ENCODE data around the gene CYSRT1. TPM values are rescaled to one million over a fixed set of nuclear protein-coding genes. Genes with fewer than 3 reads are reported as not detected.
A peak's percentile ranks its signal among the peaks of the same experiment; 100 is the strongest.
"Not testable (repeated sequence)": the region's sequence is repeated elsewhere in the genome, so short reads cannot be mapped to it uniquely, and the experiment has no call there.

CYSRT1 gene
- total RNA-seq, 2 experiments from 2014 or later = 0.45 to 0.55 TPM

DNA sequence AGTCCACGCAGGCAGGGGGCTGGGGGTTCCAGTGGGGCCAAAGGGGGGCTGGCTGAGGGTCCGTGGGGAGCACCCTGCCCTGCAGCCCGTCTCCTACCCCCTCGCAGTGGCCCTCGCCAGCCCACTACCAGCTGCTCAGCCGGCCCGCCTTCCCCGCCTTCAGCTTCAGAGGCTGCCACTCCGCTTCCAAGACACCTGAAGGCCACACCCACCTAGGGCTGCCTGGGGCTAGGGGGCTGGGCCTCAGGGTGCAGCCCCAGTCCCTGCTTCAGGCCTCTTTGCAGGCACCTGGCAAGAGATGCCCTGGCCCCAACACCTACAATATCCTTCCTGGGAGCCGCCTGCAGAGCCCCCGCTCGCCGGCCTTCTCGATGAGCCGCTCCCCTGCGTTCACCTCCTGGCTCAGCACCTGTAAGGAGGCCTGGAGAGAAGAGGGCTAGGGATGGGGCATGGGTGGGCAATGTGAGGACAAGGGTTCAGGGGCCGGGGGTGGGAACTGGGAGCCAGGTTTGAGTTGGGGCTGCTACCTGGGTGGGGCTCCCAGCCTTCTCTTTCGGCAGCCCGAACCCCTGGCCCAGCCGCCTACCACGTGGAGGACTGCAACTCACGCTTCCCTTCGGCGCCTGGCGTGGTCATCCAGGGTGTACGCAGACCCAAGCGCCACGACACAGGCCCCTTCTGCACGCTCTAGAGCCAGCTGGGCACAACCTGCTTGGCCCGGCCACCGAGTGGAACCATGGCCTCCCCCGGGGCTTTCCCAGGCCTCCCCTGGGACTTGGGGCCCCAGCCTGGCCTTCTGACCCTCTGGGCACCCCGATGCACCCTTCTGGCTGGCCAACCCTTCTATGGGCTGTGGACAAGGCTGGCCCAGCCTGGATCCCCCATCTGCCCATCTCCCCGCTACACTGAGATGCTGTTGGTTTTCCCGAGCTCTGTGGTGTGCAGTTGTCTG is 27.9 kb downstream of the CYSRT1 start:
- POLR2A ChIA-PET = interaction anchor here (2.0 to 7.2 kb wide), 2 partner anchors 10 to 29 kb away, joined by 9 to 171 read pairs; partner anchors contain the start of genes CYSRT1, RNF208 and TUBB4B
- Mint-ChIP-seq H3K27ac (no peak overlapping the region), H3K4me3 (no peak overlapping the region), H3K36me3 (no peaks in the 10 kb centered on the region), H3K9me3 (no peaks in the 10 kb centered on the region), H3K27me3 (no peaks in the 10 kb centered on the region), H3K4me1 (peaks cover 5% of the 10 kb centered on the region)
- ATAC-seq (ENCODE audit: low read depth) (no peak), DNase-seq (peak; percentile 32)

DNA sequence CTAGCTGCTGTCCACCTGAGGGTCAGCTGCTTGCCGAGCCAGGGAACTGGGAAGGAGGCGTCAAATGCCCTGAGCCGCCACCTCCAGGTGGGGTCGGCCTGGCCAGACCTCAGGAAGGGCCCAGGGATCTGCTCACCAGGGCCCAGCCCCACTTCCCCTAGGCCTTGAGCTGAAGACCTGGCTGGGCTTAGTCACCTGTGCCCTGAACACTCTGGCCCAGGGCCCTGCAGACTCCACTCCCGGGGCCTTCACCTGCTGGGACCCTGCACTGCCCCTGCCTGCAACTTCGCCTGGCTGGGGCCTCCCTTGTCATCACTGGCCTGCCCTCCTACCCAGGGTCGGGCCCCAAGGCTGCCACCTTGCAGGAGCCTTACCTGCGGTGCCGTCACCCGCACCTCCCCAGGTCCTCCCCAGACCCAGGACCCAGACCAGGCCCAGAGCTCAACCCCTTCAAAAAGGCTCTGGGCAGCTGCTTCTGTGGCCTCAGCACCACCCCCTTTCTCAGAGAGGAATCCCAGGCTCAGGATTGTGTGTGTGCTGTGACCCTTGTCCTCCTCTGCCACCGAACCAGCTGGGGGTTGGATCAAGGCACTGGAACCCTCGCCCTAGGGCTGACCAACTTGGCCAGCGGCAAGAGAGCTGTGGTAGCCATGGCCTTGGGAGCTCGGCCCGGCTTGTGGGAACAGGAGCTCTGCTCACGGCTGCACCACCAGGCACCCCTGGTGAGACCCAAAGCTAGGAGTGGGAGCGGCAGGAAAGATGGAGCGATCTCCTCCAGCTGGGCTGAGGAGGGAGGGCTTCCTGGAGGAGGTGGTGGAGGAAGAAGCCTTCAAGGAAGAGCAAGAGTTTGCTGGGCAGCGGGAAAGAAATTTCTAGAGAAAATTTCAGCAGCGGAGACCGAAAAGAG is 29.0 kb downstream of the CYSRT1 start:
- H3K4me3 Mint-ChIP-seq = peak overlapping the region; percentile 79
- POLR2A ChIA-PET = interaction anchor here (0.5 to 7.2 kb wide), 10 partner anchors 11 to 169 kb away, joined by 3 to 171 read pairs (median 7); partner anchors contain the start of genes CYSRT1, EXD3, MAN1B1 and NOXA1
- DNase-seq (peak; percentile 38), ATAC-seq (ENCODE audit: low read depth) (no peak)
- H3K9me3 Mint-ChIP-seq = no peaks in the 10 kb centered on the region
- peaks cover 5% of the 10 kb centered on the region for H3K4me1 Mint-ChIP-seq
- peak overlapping the region; percentile 64 for H3K27ac Mint-ChIP-seq
- no peaks in the 10 kb centered on the region for H3K36me3 Mint-ChIP-seq
- H3K27me3 Mint-ChIP-seq = no peaks in the 10 kb centered on the region

DNA sequence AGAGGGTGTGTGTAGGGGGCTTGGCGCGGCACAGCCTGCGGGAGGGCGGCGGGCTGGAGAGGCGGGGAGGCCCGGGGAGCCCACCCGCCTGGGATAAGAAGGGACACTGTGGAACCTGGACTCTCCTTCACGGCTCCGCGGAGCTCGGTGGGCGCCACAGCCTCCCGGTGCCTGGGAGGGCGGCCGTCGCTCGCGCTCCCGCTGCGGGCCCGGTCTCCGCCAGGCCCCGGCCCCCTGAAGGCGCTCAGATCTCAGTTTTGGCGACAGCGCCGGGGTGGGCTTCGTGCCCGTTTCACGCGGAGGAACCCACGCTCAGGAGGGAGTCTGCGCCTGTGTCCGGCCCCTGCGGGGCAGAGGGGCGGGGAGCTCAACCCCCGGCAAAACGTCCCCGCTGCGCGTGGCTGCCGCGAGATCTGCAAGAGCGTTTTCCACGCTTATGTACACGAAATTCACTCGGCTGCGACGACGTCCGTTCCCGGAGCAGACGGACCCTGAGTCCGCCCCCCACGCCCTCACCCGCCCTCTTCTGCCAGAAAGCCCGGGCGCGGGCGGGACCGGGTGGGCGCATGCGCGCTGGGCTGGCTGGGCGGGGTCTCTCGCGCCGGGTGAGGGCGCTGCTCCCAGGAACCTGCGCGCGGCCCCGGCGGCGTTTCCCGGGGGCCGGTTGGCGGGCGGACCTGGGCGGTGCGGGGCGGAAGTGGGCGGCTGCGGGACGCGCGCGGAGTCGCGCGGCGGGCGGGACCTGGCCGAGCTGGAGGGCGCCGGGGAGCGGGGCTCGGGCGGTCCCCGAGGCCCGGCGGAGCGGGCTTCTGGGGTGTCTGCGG is 29.9 kb downstream of the CYSRT1 start, which contains the start of gene NELFB:
Gene NELFB, plus strand, starts transcription at position 704 of the 824 bp plus-strand sequence.
- Mint-ChIP-seq H3K27ac (peak within 1 kb of the TSS; percentile 76), H3K9me3 (no peaks in the 10 kb centered on the region), H3K4me3 (peak within 1 kb of the TSS; percentile 91), H3K4me1 (peaks cover 5% of the 10 kb centered on the region), H3K27me3 (no peaks in the 10 kb centered on the region), H3K36me3 (peaks cover 2% of the 10 kb centered on the region)
- ATAC-seq (ENCODE audit: low read depth) (peak; percentile 88), DNase-seq (peak; percentile 100)
- POLR2A ChIA-PET = interaction anchor here (0.5 to 7.2 kb wide), 10 partner anchors 12 to 169 kb away, joined by 3 to 171 read pairs (median 7); partner anchors contain the start of genes CYSRT1, EXD3, MAN1B1 and NDOR1

DNA sequence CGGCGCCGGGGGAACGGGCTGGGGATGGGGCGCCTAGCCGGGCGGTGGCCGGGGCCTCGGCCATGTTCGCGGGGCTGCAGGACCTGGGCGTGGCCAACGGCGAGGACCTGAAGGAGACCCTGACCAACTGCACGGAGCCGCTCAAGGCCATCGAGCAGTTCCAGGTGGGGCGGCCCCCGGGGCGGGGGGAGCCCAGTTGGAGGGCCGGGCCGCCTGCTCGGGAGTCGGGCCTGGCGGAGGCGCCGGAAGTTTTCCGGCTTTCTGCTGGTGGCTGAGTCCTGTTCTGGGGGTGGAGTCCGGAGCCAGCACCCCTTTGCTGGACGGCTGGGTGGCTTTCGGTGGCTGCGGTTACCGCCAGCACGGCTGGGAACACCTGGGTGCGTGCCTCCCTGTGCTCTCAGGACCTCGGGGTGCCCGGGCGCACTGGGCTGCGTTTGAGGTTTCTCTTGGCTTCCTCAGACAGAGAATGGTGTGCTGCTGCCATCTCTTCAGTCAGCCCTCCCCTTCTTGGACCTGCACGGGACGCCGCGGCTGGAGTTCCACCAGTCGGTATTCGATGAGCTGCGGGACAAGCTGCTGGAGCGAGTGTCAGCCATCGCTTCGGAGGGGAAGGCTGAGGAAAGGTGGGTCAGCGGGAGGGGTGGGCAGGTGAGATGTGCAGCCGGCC is 30.6 kb downstream of the CYSRT1 start:
- H3K4me3 Mint-ChIP-seq = peak overlapping the region; percentile 91
- H3K27ac Mint-ChIP-seq = peak overlapping the region; percentile 76
- POLR2A ChIA-PET = interaction anchor here (0.8 to 7.2 kb wide), 11 partner anchors 13 to 187 kb away, joined by 3 to 171 read pairs (median 4); partner anchors contain the start of genes EXD3, MAN1B1, NDOR1 and NOXA1
- peaks cover 5% of the 10 kb centered on the region for H3K4me1 Mint-ChIP-seq
- H3K36me3 Mint-ChIP-seq = peaks cover 2% of the 10 kb centered on the region
- no peaks in the 10 kb centered on the region for H3K27me3 Mint-ChIP-seq
- ATAC-seq (ENCODE audit: low read depth) (peak; percentile 29), DNase-seq (no peak)
- H3K9me3 Mint-ChIP-seq = no peaks in the 10 kb centered on the region

DNA sequence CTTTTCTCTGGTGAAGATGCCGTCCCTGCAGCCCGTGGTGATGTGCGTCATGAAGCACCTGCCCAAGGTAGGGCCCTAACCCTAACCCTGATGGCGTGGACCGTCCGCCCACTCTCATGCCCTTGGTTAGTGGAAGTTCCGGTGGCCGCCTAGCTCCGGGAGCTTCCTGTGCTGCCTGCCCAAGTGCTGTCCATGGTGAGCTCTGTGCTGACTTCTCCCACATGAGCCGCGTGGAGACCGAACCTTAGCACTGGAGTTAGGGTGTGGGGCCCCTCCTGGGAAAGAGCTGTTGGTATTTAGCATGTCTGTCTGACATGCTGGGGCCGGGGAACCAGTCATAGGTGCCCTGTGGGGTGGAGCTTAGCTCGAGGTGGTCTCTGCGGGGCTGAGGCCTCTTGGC is 31.4 kb downstream of the CYSRT1 start:
- ATAC-seq (ENCODE audit: low read depth) (no peak), DNase-seq (no peak)
- Mint-ChIP-seq H3K4me1 (peaks cover 5% of the 10 kb centered on the region), H3K4me3 (peak overlapping the region; percentile 91), H3K9me3 (no peaks in the 10 kb centered on the region), H3K27me3 (no peaks in the 10 kb centered on the region), H3K27ac (no peak overlapping the region), H3K36me3 (peaks cover 2% of the 10 kb centered on the region)
- POLR2A ChIA-PET = interaction anchor here (0.8 to 7.2 kb wide), 6 partner anchors 13 to 188 kb away, joined by 3 to 171 read pairs (median 3); partner anchors contain the start of genes NDOR1, TMEM203 and TUBB4B

DNA sequence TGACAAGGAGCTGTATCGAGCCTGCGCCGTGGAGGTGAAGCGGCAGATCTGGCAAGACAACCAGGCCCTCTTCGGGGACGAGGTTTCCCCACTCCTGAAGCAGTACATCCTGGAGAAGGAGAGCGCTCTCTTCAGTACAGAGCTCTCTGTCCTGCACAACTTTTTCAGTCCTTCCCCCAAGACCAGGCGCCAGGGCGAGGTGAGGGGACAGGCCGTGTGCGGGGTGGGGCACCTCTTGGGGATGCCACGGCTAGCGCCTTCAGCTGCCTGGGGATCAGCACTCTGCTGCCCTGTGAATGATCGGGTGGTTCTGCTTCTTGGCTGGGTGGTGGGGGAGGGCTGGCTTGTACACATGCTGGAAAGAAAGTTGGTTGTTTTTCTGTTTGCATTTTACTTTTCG is 31.9 kb downstream of the CYSRT1 start:
- H3K27ac Mint-ChIP-seq = no peak overlapping the region
- H3K9me3 Mint-ChIP-seq = no peaks in the 10 kb centered on the region
- no peaks in the 10 kb centered on the region for H3K27me3 Mint-ChIP-seq
- H3K4me1 Mint-ChIP-seq = peaks cover 5% of the 10 kb centered on the region
- H3K36me3 Mint-ChIP-seq = peaks cover 4% of the 10 kb centered on the region
- H3K4me3 Mint-ChIP-seq = peak overlapping the region; percentile 91
- ATAC-seq (ENCODE audit: low read depth) (no peak), DNase-seq (no peak)
- POLR2A ChIA-PET = interaction anchor here (0.7 to 7.2 kb wide), 4 partner anchors 14 to 409 kb away, joined by 3 to 171 read pairs (median 4); partner anchors contain the start of gene TUBB4B

DNA sequence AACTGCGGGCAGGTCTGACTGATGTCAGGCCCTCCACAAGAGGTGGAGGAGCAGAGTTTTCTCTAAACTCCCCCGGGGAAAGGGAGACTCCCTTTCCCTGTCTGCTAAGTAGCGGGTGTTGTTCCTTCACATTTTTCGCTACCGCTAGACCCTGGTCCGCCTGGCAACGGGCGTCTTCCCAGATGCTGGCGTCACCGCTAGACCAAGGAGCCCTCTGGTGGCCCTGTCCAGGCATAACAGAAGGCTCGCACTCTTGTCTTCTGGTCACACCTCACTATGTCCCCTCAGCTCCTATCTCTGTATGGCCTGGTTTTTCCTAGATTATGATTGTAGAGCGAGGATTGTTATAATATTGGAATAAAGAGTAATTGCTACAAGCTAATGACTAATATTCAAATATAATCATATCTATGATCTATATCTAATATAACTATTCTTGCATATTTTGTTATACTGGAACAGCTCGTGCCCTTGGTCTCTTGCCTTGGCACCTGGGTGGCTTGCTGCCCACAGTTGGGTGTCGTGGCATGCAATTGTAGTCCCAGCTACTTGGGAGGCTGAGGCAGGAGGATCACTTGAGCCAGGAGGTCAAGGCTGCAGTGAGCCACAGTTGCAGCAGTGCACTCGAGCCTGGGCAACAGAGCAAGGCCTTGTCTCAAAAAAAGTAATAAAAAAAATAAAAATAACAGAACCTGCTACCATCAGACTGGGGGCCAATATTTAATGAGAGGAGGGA is 37.4 kb downstream of the CYSRT1 start:
- POLR2A ChIA-PET = interaction anchor here (1.1 kb wide), 1 partner anchor 20 kb away, joined by 3 read pairs; no protein-coding TSS in a partner anchor
- not testable (repeated sequence) for H3K36me3 Mint-ChIP-seq; H3K27me3 Mint-ChIP-seq; H3K9me3 Mint-ChIP-seq; H3K4me1 Mint-ChIP-seq; H3K27ac Mint-ChIP-seq; ATAC-seq (ENCODE audit: low read depth); H3K4me3 Mint-ChIP-seq
- peak; percentile 36 for DNase-seq

DNA sequence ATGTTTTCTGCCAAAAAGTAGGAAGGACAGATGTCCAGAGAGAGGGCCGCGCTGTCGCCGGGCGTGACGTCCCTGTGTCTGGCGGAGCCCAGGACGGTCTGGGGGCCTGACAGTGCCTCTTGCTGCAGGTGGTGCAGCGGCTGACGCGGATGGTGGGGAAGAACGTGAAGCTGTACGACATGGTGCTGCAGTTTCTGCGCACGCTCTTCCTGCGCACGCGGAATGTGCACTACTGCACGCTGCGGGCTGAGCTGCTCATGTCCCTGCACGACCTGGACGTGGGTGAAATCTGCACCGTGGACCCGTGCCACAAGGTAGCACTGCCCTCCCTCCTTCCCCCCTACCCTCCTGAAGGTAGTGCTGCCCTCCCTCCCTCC is 37.9 kb downstream of the CYSRT1 start:
- POLR2A ChIA-PET = no interaction called here
- H3K36me3 Mint-ChIP-seq = peaks cover 11% of the 10 kb centered on the region

DNA sequence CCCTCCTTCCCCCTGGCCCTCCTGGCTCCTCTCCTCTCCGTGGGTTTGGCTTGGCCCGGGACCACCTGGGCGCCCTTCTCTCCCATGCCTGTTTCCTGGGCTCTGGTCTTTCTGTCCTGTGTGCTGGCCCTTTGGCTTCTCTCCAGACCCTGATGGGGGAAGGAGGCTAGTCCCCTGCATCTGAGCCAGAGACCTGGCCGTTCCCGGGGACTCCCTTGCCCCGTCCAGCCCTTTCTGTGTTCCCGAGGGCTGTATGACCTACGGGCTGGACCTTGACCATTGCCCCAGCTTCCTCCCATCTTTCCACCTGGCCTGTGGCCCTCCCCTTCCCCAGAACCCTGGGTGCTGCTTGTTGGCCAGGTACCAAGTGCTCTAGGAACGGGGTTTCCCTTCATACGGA is 38.5 kb downstream of the CYSRT1 start:
- no peak overlapping the region for H3K4me3 Mint-ChIP-seq
- POLR2A ChIA-PET = no interaction called here
- no peak for DNase-seq
- H3K27ac Mint-ChIP-seq = no peak overlapping the region
- ATAC-seq (ENCODE audit: low read depth) = no peak
- no peaks in the 10 kb centered on the region for H3K27me3 Mint-ChIP-seq
- peaks cover 4% of the 10 kb centered on the region for H3K4me1 Mint-ChIP-seq
- peaks cover 15% of the 10 kb centered on the region for H3K36me3 Mint-ChIP-seq
- no peaks in the 10 kb centered on the region for H3K9me3 Mint-ChIP-seq

More for the DNA sequence above, 37.9 kb downstream of the CYSRT1 start:
- ATAC-seq (ENCODE audit: low read depth) (no peak), DNase-seq (no peak)
- Mint-ChIP-seq H3K4me1 (peaks cover 4% of the 10 kb centered on the region), H3K9me3 (no peaks in the 10 kb centered on the region), H3K27ac (no peak overlapping the region), H3K27me3 (no peaks in the 10 kb centered on the region), H3K4me3 (no peak overlapping the region)

DNA sequence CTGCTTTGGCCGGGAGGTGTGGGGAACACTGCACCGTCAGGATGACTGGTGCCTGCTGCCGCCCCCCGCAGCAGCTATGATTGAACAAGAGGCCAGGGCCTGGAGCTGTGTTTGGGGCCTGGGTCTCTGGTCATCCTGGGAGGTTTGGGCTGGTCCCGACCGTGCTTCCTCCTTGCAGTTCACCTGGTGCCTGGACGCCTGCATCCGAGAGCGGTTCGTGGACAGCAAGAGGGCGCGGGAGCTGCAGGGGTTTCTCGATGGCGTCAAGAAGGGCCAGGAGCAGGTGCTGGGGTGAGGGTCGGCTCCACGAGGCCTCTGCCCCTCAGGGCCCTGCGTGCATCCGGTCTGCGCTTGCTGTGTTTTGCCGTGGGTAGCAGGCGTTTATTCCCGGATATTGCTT is 39.1 kb downstream of the CYSRT1 start:
- ATAC-seq (ENCODE audit: low read depth) (no peak), DNase-seq (no peak)
- Mint-ChIP-seq H3K4me3 (no peak overlapping the region), H3K27me3 (no peaks in the 10 kb centered on the region), H3K4me1 (peaks cover 7% of the 10 kb centered on the region), H3K9me3 (no peaks in the 10 kb centered on the region), H3K36me3 (peaks cover 17% of the 10 kb centered on the region), H3K27ac (no peak overlapping the region)
- POLR2A ChIA-PET = interaction anchor here (0.6 kb wide), 1 partner anchor 41 kb away, joined by 3 read pairs; no protein-coding TSS in a partner anchor

DNA sequence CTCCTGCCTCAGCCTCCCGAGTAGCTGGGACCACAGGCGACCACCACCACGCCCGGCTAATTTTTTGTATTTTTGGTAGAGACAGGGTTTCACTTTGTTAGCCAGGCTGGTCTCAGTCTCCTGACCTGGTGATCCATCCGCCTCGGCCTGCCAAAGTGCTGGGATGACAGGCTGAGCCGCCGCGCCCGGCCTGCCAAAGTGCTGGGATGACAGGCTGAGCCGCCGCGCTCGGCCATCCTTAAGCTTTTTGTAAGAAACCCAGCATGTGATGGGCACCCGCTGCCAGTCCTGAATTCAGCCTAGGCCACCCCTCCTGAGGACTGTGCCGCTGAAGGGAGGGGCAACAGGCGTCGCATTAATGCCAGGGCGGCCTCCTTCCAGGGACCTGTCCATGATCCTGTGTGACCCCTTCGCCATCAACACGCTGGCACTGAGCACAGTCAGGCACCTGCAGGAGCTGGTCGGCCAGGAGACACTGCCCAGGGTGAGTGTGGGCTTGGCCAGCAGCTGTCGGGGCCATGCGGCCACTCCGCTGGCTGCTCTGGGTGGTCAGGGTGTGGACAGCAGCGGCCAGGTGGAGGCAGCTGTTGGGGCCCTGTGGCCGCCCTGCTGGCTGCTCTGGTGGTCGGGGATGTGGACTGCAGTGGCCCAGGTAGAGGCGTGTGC is 40.7 kb downstream of the CYSRT1 start:
- no peak overlapping the region for H3K27ac Mint-ChIP-seq
- no peak for DNase-seq
- no peak for ATAC-seq (ENCODE audit: low read depth)

More for the DNA sequence above, 40.7 kb downstream of the CYSRT1 start:
- peaks cover 7% of the 10 kb centered on the region for H3K4me1 Mint-ChIP-seq
- no peak overlapping the region for H3K4me3 Mint-ChIP-seq
- POLR2A ChIA-PET = interaction anchor here (1.1 kb wide), 1 partner anchor 322 kb away, joined by 4 read pairs; no protein-coding TSS in a partner anchor
- peaks cover 20% of the 10 kb centered on the region for H3K36me3 Mint-ChIP-seq
- no peaks in the 10 kb centered on the region for H3K9me3 Mint-ChIP-seq
- no peaks in the 10 kb centered on the region for H3K27me3 Mint-ChIP-seq

Data from activated naive CD8-positive, alpha-beta T cell treated with anti-CD3 and anti-CD28 coated beads, Interleukin-2, amount 10 ng/mL, durations not matched to agents 7 days and 5 days (primary cell).